ENCODE data around the gene GCNT2. TPM values are rescaled to one million over a fixed set of nuclear protein-coding genes. Genes with fewer than 3 reads are reported as not detected.

Gene GCNT2
- total and polyA plus RNA-seq, 2 of the 8 experiments (the other 6 are each of a cell fraction or from before 2014, with no cell fraction given), result 19.3 to 52.5 TPM

GRCh38 chr6:10599046-10599445 lies 77.9 kb downstream of the GCNT2 start:
- H3K23me2 ChIP-seq (ENCODE audit: low read depth, low read length), result no peaks in the 10 kb centered on the region
- no peak overlapping the region for H3K4ac ChIP-seq (replicated peaks; ENCODE audit: insufficient read length, low read depth, low read length)
- FAIRE-seq (no peak), DNase-seq (ENCODE audit: low read depth in 1 of 2, low spot score in 2 of 2) (no peak)
- 0 out of 4 replicates have a peak overlapping the region, but pooled peaks of 1 of the 2 experiments have one; percentile 9 for H3K4me2 ChIP-seq (ENCODE audit: insufficient read depth in 1 of 2, low read depth in 2 of 2, low read length in 2 of 2)
- no peak overlapping the region for H4K8ac ChIP-seq (ENCODE audit: extremely low read depth, insufficient read depth, low read length)
- H3K79me2 ChIP-seq (ENCODE audit: control insufficient read depth in 1 of 2, insufficient read depth in 2 of 2, low read length in 2 of 2), result peaks cover 13 to 82% of the 10 kb centered on the region in 2 experiments
- H3K23ac ChIP-seq (ENCODE audit: insufficient read length), result no peak overlapping the region
- no peak overlapping the region for H2BK15ac ChIP-seq (ENCODE audit: low read length)
- no peak overlapping the region for H4K5ac ChIP-seq (ENCODE audit: insufficient read length, low read depth, low read length)
- no peak overlapping the region for H2BK120ac ChIP-seq (replicated peaks; ENCODE audit: low read depth, low read length)
- ChIA-PET POLR2A (ENCODE audit: partially characterized antibody) (interaction anchor here (0.8 to 1.6 kb wide), 7 partner anchors 8 to 92 kb away, joined by 3 to 5 read pairs (median 4); no protein-coding TSS in a partner anchor), CTCF (ENCODE audit: partially characterized antibody) (interaction anchor here (1.1 to 1.9 kb wide), 2 partner anchors 19 to 88 kb away, joined by 4 to 6 read pairs; no protein-coding TSS in a partner anchor)
- H3K56ac ChIP-seq (replicated peaks; ENCODE audit: insufficient read length, low read depth, low read length), result no peak overlapping the region
- 0 out of 2 replicates have a peak overlapping the region, but pooled peaks have one; percentile 13 for H3K27ac ChIP-seq (ENCODE audit: low read depth, low read length)
- H3K36me3 ChIP-seq (ENCODE audit: control insufficient read depth in 2 of 4, insufficient read depth in 4 of 4, low read length in 3 of 4), result no peaks in the 10 kb centered on the region; a peak in 1 of 8 replicates
- no peak overlapping the region for H2AK5ac ChIP-seq (ENCODE audit: low read depth, low read length)
- H3K14ac ChIP-seq (ENCODE audit: insufficient read length), result no peak overlapping the region
- no peak overlapping the region for H3K9ac ChIP-seq (replicated peaks in 1 of 4; ENCODE audit: extremely low read depth in 1 of 4, low read depth in 3 of 4, low read length in 3 of 4)
- no peaks in the 10 kb centered on the region for H3K9me3 ChIP-seq (ENCODE audit: insufficient read depth in 2 of 2, low read depth in 1 of 2, low read length in 1 of 2)
- no peak overlapping the region for H2BK20ac ChIP-seq (ENCODE audit: low read length)
- H2BK12ac ChIP-seq (ENCODE audit: low read depth, low read length), result 0 out of 2 replicates have a peak overlapping the region, but pooled peaks have one; percentile 52
- H2AFZ ChIP-seq (ENCODE audit: low read length), result no peak overlapping the region
- H3K4me1 ChIP-seq (replicated peaks in 1 of 4; ENCODE audit: control insufficient read depth in 3 of 4, insufficient read depth in 4 of 4, low read length in 3 of 4), result peaks cover 2 to 23% (median 15%) of the 10 kb centered on the region in 4 experiments
- H3K18ac ChIP-seq (ENCODE audit: extremely low read depth, low read length), result no peak overlapping the region
- peaks cover 4% of the 10 kb centered on the region; the same call in 1 of the 2 replicates for H3K79me1 ChIP-seq (ENCODE audit: low read depth, low read length)
- no peaks in the 10 kb centered on the region for H3K27me3 ChIP-seq (replicated peaks in 1 of 4; ENCODE audit: control insufficient read depth in 3 of 4, extremely low read depth in 1 of 4, insufficient read depth in 3 of 4, low read length in 3 of 4)
- no peak overlapping the region for H3K4me3 ChIP-seq (ENCODE audit: extremely low read depth in 1 of 4, insufficient read depth in 2 of 4, low read depth in 3 of 4, low read length in 4 of 4)
- no peak overlapping the region for H4K91ac ChIP-seq (replicated peaks; ENCODE audit: insufficient read length, low read length)
- WGBS, 2 experiments (ENCODE audit: extremely low coverage in 1 of 2, insufficient coverage in 1 of 2, insufficient read length in 1 of 2, insufficient replicate concordance in 2 of 2, low coverage in 1 of 2, low lambda C conversion rate in 2 of 2, missing lambda C conversion rate in 1 of 2), result 93% methylated on average over 7 of the region's 7 CpGs; no CpG with 5 or more reads in 1 of the 2 experiments
- peaks cover 1 to 5% of the 10 kb centered on the region in 2 experiments for H4K20me1 ChIP-seq (replicated peaks in 1 of 2; ENCODE audit: control insufficient read depth in 1 of 2, insufficient read depth in 2 of 2, low read length in 2 of 2)
- peak overlapping the region; percentile 2; the same call in 1 of the 2 replicates for H2BK5ac ChIP-seq (ENCODE audit: low read depth, low read length)
- TF ChIP-seq POLR2AphosphoS5 (IDR thresholded peaks at IDR 0.05; ENCODE audit: low read depth, low read length) (no peak), RXRA (IDR thresholded peaks at IDR 0.05; ENCODE audit: insufficient read depth, low read depth, low read length) (no peak), CREB1 (IDR thresholded peaks at IDR 0.05) (no peak), RAD21 (IDR thresholded peaks at IDR 0.05 in 1 of 2, conservative IDR thresholded peaks at IDR 0.05 in 1 of 2; ENCODE audit: low read depth in 2 of 2, low read length in 2 of 2) (no peak), FOSL1 (IDR thresholded peaks at IDR 0.05; ENCODE audit: insufficient read depth, low read depth, low read length) (no peak), BCL11A (IDR thresholded peaks at IDR 0.05; ENCODE audit: low read depth in 2 of 2, low read length in 2 of 2) (no peak), MAX (IDR thresholded peaks at IDR 0.05) (no peak), SP1 (IDR thresholded peaks at IDR 0.05; ENCODE audit: low read depth, low read length) (no peak), RBBP5 (IDR thresholded peaks at IDR 0.05; ENCODE audit: borderline replicate concordance, low read depth, low read length) (no peak), TAF7 (optimal IDR thresholded peaks at IDR 0.05; ENCODE audit: borderline replicate concordance, low read depth, low read length) (no peak), TAF1 (IDR thresholded peaks at IDR 0.05; ENCODE audit: low read depth, low read length) (no peak)
- TF ChIP-seq, protein P1, sequence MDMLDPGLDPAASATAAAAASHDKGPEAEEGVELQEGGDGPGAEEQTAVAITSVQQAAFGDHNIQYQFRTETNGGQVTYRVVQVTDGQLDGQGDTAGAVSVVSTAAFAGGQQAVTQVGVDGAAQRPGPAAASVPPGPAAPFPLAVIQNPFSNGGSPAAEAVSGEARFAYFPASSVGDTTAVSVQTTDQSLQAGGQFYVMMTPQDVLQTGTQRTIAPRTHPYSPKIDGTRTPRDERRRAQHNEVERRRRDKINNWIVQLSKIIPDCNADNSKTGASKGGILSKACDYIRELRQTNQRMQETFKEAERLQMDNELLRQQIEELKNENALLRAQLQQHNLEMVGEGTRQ (IDR thresholded peaks at IDR 0.05; ENCODE audit: low read length), result no peak
